ENCODE measurements around the gene COG5.

GRCh38 chr7:107277331-107277730 is 286.4 kb downstream of the COG5 start:
- TF ChIP-seq POLR2A (IDR thresholded peaks at IDR 0.05) (no peak), CTCF (IDR thresholded peaks at IDR 0.05) (no peak)

Measured in right lobe of liver (tissue), 4 donors.